ENCODE measurements around the gene SELENOW. TPM values are rescaled to one million over a fixed set of nuclear protein-coding genes. Genes with fewer than 3 reads are reported as not detected.

SELENOW gene
- total and polyA plus RNA-seq, 2 donors (not counting 3 experiments of a cell fraction or from before 2014, with no cell fraction given) = 316 to 613 TPM

DNA sequence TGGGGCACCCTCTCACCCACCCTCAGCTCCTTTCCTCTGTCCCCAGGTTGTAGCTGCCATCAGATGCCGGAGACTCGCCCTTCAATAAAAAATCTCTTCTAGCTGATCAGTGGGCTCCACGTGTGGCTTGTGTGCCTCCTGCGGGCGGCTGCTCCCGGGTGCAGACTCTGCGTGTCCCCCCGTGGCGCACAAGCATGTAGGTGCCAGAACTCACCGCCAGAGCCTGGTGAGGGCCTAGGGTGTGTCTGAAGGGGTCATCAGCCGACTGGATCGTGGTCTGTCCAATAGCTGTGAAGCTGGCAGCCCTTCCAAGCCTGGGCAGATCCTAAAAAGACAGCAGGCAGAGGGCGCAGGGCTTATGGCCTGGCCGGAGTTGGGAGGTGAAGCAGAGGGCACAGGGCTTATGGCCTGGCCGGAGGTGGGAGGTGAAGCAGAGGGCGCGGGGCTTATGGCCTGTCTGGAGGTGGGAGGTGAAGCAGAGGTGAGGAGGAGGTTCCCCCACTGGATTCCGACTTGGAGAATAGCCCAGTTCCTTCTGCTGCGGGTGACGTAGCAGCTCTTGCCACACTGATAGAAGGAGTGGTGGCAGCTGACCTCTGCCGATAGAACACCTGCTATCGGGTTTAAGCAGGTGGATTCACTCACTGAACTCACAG is 21.4 kb upstream of the SELENOW start:
- intact Hi-C loops (cut with micrococcal nuclease) = no loop called here
- no peaks in the 10 kb centered on the region for H3K4me1 ChIP-seq (ENCODE audit: control insufficient read depth, extremely low read depth, insufficient read depth, low read length)
- FAIRE-seq = no peak

More for the DNA sequence above, 21.4 kb upstream of the SELENOW start:
- CTCF ChIA-PET = interaction anchor here (1.2 to 2.1 kb wide), 4 partner anchors 8 to 44 kb away, joined by 3 to 8 read pairs (median 4); partner anchors contain the start of gene EHD2
- Histone ChIP-seq H3K79me2 (ENCODE audit: control insufficient read depth, insufficient read depth, low read length) (no peaks in the 10 kb centered on the region), H3K36me3 (ENCODE audit: control insufficient read depth in 2 of 2, extremely low read depth in 1 of 2, insufficient read depth in 2 of 2, low read length in 2 of 2) (peaks cover 16 to 48% of the 10 kb centered on the region in 2 experiments), H3K9me1 (replicated peaks; ENCODE audit: control insufficient read depth, extremely low read depth, insufficient read depth, low read length) (no peaks in the 10 kb centered on the region), H3K9me3 (replicated peaks; ENCODE audit: control insufficient read depth, insufficient read depth, low read length) (no peaks in the 10 kb centered on the region), H3K27ac (ENCODE audit: insufficient read depth, low read depth, low read length) (no peak overlapping the region), H3K27me3 (ENCODE audit: control insufficient read depth in 2 of 2, insufficient read depth in 2 of 2, low read length in 2 of 2) (no peaks in the 10 kb centered on the region), H3K9ac (replicated peaks; ENCODE audit: extremely low read depth, insufficient read depth, low read length) (no peak overlapping the region), H3K4me3 (replicated peaks in 1 of 3; ENCODE audit: insufficient read depth in 1 of 3, low read depth in 1 of 3, low read length in 3 of 3) (no peak overlapping the region), H4K20me1 (replicated peaks; ENCODE audit: control insufficient read depth, extremely low read depth, insufficient read depth, low read length) (no peaks in the 10 kb centered on the region), H2AFZ (ENCODE audit: low read depth, low read length) (no peak overlapping the region), H3K4me2 (ENCODE audit: insufficient read depth, low read length) (no peak overlapping the region)
- POLR2A ChIA-PET = interaction anchor here (1.0 kb wide), 1 partner anchor 8 kb away, joined by 3 read pairs; no protein-coding TSS in a partner anchor
- BruUV-seq (replicated peaks) = no TSS peak
- DNase-seq (ENCODE audit: low read depth, low spot score) = no peak
- dilution Hi-C loops (cut with MboI; ENCODE audit: extremely low pct_ligation_motif_present, low sequenced_read_pairs) = no loop called here
- TF ChIP-seq POLR2A (IDR thresholded peaks at IDR 0.05; ENCODE audit: low read depth, low read length) (no peak), EZH2 (IDR thresholded peaks at IDR 0.05; ENCODE audit: borderline replicate concordance, low read depth, low read length, severe bottlenecking) (no peak), FOS (IDR thresholded peaks at IDR 0.05; ENCODE audit: borderline replicate concordance, insufficient read depth, low read length) (no peak), GATA2 (IDR thresholded peaks at IDR 0.05; ENCODE audit: insufficient read depth, insufficient read length, low read depth, low read length) (no peak), MYC (IDR thresholded peaks at IDR 0.05; ENCODE audit: low read depth, low read length) (no peak), MAX (IDR thresholded peaks at IDR 0.05; ENCODE audit: insufficient read depth, insufficient read length) (no peak), POLR2AphosphoS5 (IDR thresholded peaks at IDR 0.05; ENCODE audit: insufficient read depth, low read depth, low read length) (no peak), JUN (IDR thresholded peaks at IDR 0.05; ENCODE audit: borderline replicate concordance, insufficient read depth, insufficient read length, low read depth) (no peak)
- TF ChIP-seq, protein P1, sequence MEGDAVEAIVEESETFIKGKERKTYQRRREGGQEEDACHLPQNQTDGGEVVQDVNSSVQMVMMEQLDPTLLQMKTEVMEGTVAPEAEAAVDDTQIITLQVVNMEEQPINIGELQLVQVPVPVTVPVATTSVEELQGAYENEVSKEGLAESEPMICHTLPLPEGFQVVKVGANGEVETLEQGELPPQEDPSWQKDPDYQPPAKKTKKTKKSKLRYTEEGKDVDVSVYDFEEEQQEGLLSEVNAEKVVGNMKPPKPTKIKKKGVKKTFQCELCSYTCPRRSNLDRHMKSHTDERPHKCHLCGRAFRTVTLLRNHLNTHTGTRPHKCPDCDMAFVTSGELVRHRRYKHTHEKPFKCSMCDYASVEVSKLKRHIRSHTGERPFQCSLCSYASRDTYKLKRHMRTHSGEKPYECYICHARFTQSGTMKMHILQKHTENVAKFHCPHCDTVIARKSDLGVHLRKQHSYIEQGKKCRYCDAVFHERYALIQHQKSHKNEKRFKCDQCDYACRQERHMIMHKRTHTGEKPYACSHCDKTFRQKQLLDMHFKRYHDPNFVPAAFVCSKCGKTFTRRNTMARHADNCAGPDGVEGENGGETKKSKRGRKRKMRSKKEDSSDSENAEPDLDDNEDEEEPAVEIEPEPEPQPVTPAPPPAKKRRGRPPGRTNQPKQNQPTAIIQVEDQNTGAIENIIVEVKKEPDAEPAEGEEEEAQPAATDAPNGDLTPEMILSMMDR (IDR thresholded peaks at IDR 0.05; ENCODE audit: extremely low read depth in 1 of 2, insufficient read depth in 1 of 2, low read depth in 1 of 2, low read length in 2 of 2) = no peak

All from endothelial cell of umbilical vein (primary cell).